Smooth muscle cell (in vitro differentiated cells): ENCODE data around the gene PIMREG. TPM values are rescaled to one million over a fixed set of nuclear protein-coding genes. Genes with fewer than 3 reads are reported as not detected.

Experiments used
- DNase-seq: peaks from one replicate; lab custom pipeline; 2025; ENCODE audit not compliant: unreplicated experiment; lab: John Stamatoyannopoulos, UW
- H2AFZ ChIP-seq: fragments of 200-600 bp; sonication (generic); 2 replicates; pipeline ENCODE4 v1.6.0; 2016; ENCODE audit warnings: antibody characterized with exemption, low read depth, mild to moderate bottlenecking
- H3F3A ChIP-seq: fragments of 200-600 bp; sonication (generic); 2 replicates; pipeline ENCODE4 v1.6.0; 2017; ENCODE audit warnings: antibody characterized with exemption, low read depth
- H3K27ac ChIP-seq: fragments of 200-600 bp; sonication (generic); 2 replicates; pipeline ENCODE4 v1.5.1; 2016; ENCODE audit warnings: low read depth, mild to moderate bottlenecking
- H3K27me3 ChIP-seq: fragments of 200-600 bp; sonication (generic); 2 replicates; pipeline ENCODE4 v1.6.1; 2016; ENCODE audit warnings: low read depth, mild to moderate bottlenecking
- H3K36me3 ChIP-seq: fragments of 200-600 bp; sonication (generic); 2 replicates; pipeline ENCODE4 v1.5.1; 2016; ENCODE audit warnings: low read depth
- H3K4me1 ChIP-seq: fragments of 200-600 bp; sonication (generic); 2 replicates; pipeline ENCODE4 v1.5.1; 2016; ENCODE audit warnings: low read depth
- H3K4me2 ChIP-seq: fragments of 200-600 bp; sonication (generic); 2 replicates; pipeline ENCODE4 v1.6.0; 2016; ENCODE audit warnings: mild to moderate bottlenecking
- H3K4me3 ChIP-seq: fragments of 200-600 bp; sonication (generic); 2 replicates; pipeline ENCODE4 v1.5.1; 2016; ENCODE audit warnings: mild to moderate bottlenecking
- H3K79me2 ChIP-seq: fragments of 200-600 bp; sonication (generic); 2 replicates; pipeline ENCODE4 v1.6.0; 2016; ENCODE audit warnings: low read depth, mild to moderate bottlenecking
- H3K9ac ChIP-seq: fragments of 200-600 bp; sonication (generic); 2 replicates; pipeline ENCODE4 v1.6.0; 2016; ENCODE audit warnings: low read depth
- H3K9me3 ChIP-seq: fragments of 200-600 bp; sonication (generic); replicated peaks from 2 replicates; pipeline ENCODE4 v1.5.1; 2016; ENCODE audit warnings: low read depth
- H4K20me1 ChIP-seq: fragments of 200-600 bp; sonication (generic); 2 replicates; pipeline ENCODE4 v1.6.0; 2016; ENCODE audit warnings: low read depth
- CTCF ChIP-seq: fragments of 200-600 bp; sonication (generic); IDR thresholded peaks from 2 replicates; pipeline ENCODE4 v1.5.1; 2017; ENCODE audit warnings: borderline replicate concordance, mild to moderate bottlenecking, antibody characterized with exemption; ENCODE audit not compliant: insufficient read depth, poor library complexity, severe bottlenecking
- WGBS: methylation state at CpG from one replicate; pipeline ENCODE4 v1.1.7; 2016; ENCODE audit warnings: low lambda C conversion rate; 5-methylcytosine and 5-hydroxymethylcytosine counted together
- polyA plus RNA-seq: library from polyadenylated mRNA; unstranded; fragments of >200 nt; fragmentation: Nextera tagmentation; extraction: Ambion mirVana; gene quantifications from 2 replicates; pipeline ENCODE4 v1.2.1, GENCODE V29; 2016
- total RNA-seq: library from RNA; depleted of rRNA; stranded (reverse); fragments of >200 nt; gene quantifications from 2 replicates; pipeline ENCODE4 v1.2.3, GENCODE V29; 2014

The PIMREG gene
- total and polyA plus RNA-seq, 2 experiments from 2014 or later = 3.5 to 11.7 TPM

DNA sequence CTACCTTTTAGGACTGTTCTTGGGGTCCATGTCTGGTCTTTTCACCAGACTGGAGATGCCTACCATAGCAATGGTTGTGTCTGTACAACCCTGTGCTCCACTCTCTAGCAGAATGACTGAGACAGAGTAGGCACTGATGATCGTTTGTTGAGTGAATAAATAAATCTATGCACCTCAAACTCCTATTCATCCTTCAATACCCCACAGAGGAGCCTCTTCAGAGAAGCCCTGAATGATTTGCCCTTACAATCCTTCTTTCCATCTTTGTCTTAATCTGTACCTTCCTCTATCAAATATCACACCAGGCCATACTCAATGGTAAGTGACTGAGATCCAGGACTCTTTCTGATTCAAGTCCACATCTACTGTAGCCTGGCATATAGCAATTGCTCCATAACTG lies 23.3 kb downstream of the PIMREG start:
- Histone ChIP-seq H3K9me3 (no peaks in the 10 kb centered on the region), H4K20me1 (no peaks in the 10 kb centered on the region), H3K9ac (no peak overlapping the region), H3K36me3 (no peaks in the 10 kb centered on the region), H3K79me2 (no peaks in the 10 kb centered on the region), H3K4me2 (no peak overlapping the region), H3K4me3 (no peak overlapping the region), H3K4me1 (peaks cover 13% of the 10 kb centered on the region), H2AFZ (no peak overlapping the region), H3F3A (no peaks in the 10 kb centered on the region), H3K27ac (no peak overlapping the region), H3K27me3 (no peaks in the 10 kb centered on the region)
- 95% methylated on average over 1 of the region's 1 CpG for WGBS
- TF ChIP-seq CTCF = no peak
- DNase-seq = no peak

DNA sequence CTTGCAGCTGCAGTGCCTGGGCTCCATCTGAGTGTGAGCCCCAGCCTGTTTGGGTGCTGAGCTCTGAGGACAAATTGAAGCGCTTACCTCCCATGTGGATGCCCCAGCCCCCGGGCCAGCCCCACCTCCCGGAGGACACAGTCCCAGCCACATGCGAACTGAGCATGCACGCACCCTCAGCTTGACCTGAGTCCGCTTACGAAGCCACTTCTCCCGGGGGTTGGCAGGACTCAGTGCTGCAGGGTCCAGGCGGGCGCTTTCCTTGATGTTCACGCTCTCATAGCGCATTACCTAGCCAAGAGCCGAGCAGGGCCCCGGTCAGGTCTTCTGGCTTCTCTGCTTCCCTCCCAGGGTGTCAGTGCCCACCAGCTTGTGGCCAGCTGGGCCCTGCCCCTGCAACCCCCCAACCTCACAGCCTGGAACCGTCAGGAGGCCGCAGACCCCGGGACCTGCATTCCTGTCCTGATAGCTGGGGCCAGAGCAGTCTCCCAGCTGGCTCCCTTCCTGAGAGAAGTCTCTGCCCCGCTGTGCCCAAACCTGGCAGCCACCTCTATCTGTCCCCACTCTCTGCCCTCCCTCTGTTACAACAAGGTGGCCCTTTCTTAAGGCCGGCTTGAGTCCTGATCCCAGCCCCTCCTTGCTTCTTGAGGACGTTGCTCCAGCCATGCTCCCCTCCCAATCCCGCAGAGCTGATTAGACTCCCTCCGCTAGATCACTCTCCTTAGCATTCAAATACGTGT lies 24.0 kb downstream of the PIMREG start:
- no peak for TF ChIP-seq CTCF
- peaks cover 18% of the 10 kb centered on the region for H3K4me1 ChIP-seq

GRCh38 chr17:6470146-6470718 lies 26.0 kb downstream of the PIMREG start:
- no peak for DNase-seq
- H4K20me1 ChIP-seq = no peaks in the 10 kb centered on the region
- H3K79me2 ChIP-seq = no peaks in the 10 kb centered on the region
- TF ChIP-seq CTCF = no peak
- peaks cover under 1% of the 10 kb centered on the region for H3F3A ChIP-seq
- H3K4me1 ChIP-seq = peaks cover 21% of the 10 kb centered on the region
- no peak overlapping the region for H3K9ac ChIP-seq
- WGBS = 95% methylated on average over 24 of the region's 24 CpGs
- H3K27ac ChIP-seq = no peak overlapping the region
- no peak overlapping the region for H3K4me2 ChIP-seq
- H3K4me3 ChIP-seq = no peak overlapping the region
- no peak overlapping the region for H2AFZ ChIP-seq
- no peaks in the 10 kb centered on the region for H3K36me3 ChIP-seq
- H3K27me3 ChIP-seq = no peaks in the 10 kb centered on the region
- H3K9me3 ChIP-seq = no peaks in the 10 kb centered on the region

More for the DNA sequence above, 24.0 kb downstream of the PIMREG start:
- no peaks in the 10 kb centered on the region for H3K36me3 ChIP-seq
- H3K4me3 ChIP-seq = no peak overlapping the region
- H3F3A ChIP-seq = no peaks in the 10 kb centered on the region
- no peak for DNase-seq
- H3K79me2 ChIP-seq = no peaks in the 10 kb centered on the region
- no peak overlapping the region for H3K4me2 ChIP-seq
- H3K27me3 ChIP-seq = no peaks in the 10 kb centered on the region
- H3K27ac ChIP-seq = no peak overlapping the region
- H3K9me3 ChIP-seq = no peaks in the 10 kb centered on the region
- no peak overlapping the region for H3K9ac ChIP-seq
- WGBS = 91% methylated on average over 22 of the region's 23 CpGs
- no peak overlapping the region for H2AFZ ChIP-seq
- no peaks in the 10 kb centered on the region for H4K20me1 ChIP-seq
